HepG2 (cell line): ENCODE measurements around the gene RPL41. TPM values are rescaled to one million over a fixed set of nuclear protein-coding genes. Genes with fewer than 3 reads are reported as not detected.

Experiments used
- BCL6 ChIP-seq: IDR thresholded peaks from 2 replicates; pipeline ENCODE4 v1.6.1; 2016; ENCODE audit warnings: missing genetic modification reagents, missing compliant biosample characterization
- BRF2 ChIP-seq: sonication (generic); formaldehyde crosslinking; IDR thresholded peaks from 2 replicates; pipeline ENCODE4 v1.8.1; 2022; ENCODE audit warnings: mild to moderate bottlenecking, missing genetic modification reagents
- KIAA2018 ChIP-seq: sonication (generic); formaldehyde crosslinking; IDR thresholded peaks from 2 replicates; pipeline ENCODE4 v1.5.0; 2020; ENCODE audit warnings: mild to moderate bottlenecking, missing genetic modification reagents, borderline replicate concordance
- MIER2 ChIP-seq: IDR thresholded peaks from 2 replicates; pipeline ENCODE4 v1.6.1; 2016; ENCODE audit warnings: missing biosample characterization, missing genetic modification reagents
- SIN3A ChIP-seq: IDR thresholded peaks from 2 replicates; pipeline ENCODE4 v1.6.1; 2011; ENCODE audit warnings: low read depth, mild to moderate bottlenecking, control low read depth, low read length, borderline replicate concordance
- TIGD3 ChIP-seq: sonication (generic); formaldehyde crosslinking; IDR thresholded peaks from 2 replicates; pipeline ENCODE4 v1.5.1; 2020; ENCODE audit warnings: mild to moderate bottlenecking, missing genetic modification reagents, borderline replicate concordance
- TOPORS ChIP-seq: sonication (generic); formaldehyde crosslinking; IDR thresholded peaks from 2 replicates; pipeline ENCODE4 v1.8.0; 2023; ENCODE audit warnings: mild to moderate bottlenecking, missing genetic modification reagents
- ZBTB38 ChIP-seq: sonication (generic); formaldehyde crosslinking; IDR thresholded peaks from 2 replicates; pipeline ENCODE4 v1.5.1; 2020; ENCODE audit warnings: mild to moderate bottlenecking, missing genetic modification reagents
- ZFP62 ChIP-seq: sonication (generic); formaldehyde crosslinking; IDR thresholded peaks from 2 replicates; pipeline ENCODE4 v1.4.0; 2020; ENCODE audit warnings: missing genetic modification reagents
- ZNF142 ChIP-seq: sonication (generic); formaldehyde crosslinking; IDR thresholded peaks from 2 replicates; pipeline ENCODE4 v1.4.0; 2020; ENCODE audit warnings: missing genetic modification reagents
- polyA plus RNA-seq, 8 experiments: library from polyadenylated mRNA; depleted of rRNA in 3 of 8; stranded (reverse) in 7 of 8; unstranded in 1 of 8; fragments of >200 nt; fragmentation: Illumina TruSeq in 4 of 8; extraction: Trizol in 4 of 8; gene quantifications; 2 replicates each; pipeline versions ENCODE4 v1.2.1 to v1.2.3, GENCODE V29; 2011 to 2016; ENCODE audit warnings: low read depth in 4 of 8, missing spikeins in 1 of 8, mixed read lengths in 1 of 8; ENCODE audit not compliant: insufficient read depth in 1 of 8
- total RNA-seq, 5 experiments: library from RNA; depleted of rRNA; stranded (reverse); fragments of >200 nt; fragmentation: Illumina TruSeq; extraction: Trizol; gene quantifications; 2 replicates each; pipeline ENCODE4 v1.2.3, GENCODE V29; 2016; ENCODE audit warnings: low read depth in 1 of 5

Gene RPL41
- total and polyA plus RNA-seq, 2 of the 13 experiments (the other 11 are each of a cell fraction or from before 2014, with no cell fraction given), result 4,012 to 7,670 TPM

- TF ChIP-seq KIAA2018, result no peak
- TF ChIP-seq ZNF142, result peak; percentile 100
- no peak for TF ChIP-seq TIGD3 (CRISPR knock-in tag)
- TF ChIP-seq ZBTB38 (CRISPR knock-in tag), result no peak
- no peak for TF ChIP-seq BRF2 (CRISPR knock-in tag)
- peak; percentile 40; the same call in 1 of the 2 replicates for TF ChIP-seq BCL6 (CRISPR knock-in tag)
- no peak for TF ChIP-seq SIN3A
- no peak for TF ChIP-seq TOPORS (CRISPR knock-in tag)
- no peak for TF ChIP-seq MIER2
- no peak for TF ChIP-seq ZFP62
These were observed 37.3 kb upstream of the RPL41 start (continued) for GRCh38 chr12:56078931-56079722.
